ENCODE measurements around the gene CTXND1.

The CTXND1 gene

GRCh38 chr15:80251428-80252120 lies 439 bp downstream of the CTXND1 start:
- DNase-seq, result no peak

GRCh38 chr15:80250614-80251427 lies 1.2 kb downstream of the CTXND1 start:
- no peak for DNase-seq

GRCh38 chr15:80249973-80250372 lies 2.0 kb downstream of the CTXND1 start:
- no peak for DNase-seq

GRCh38 chr15:80247320-80247719 lies 4.7 kb downstream of the CTXND1 start:
- DNase-seq, result no peak

- DNase-seq, result no peak
Measured at GRCh38 chr15:80246425-80246894, 5.6 kb downstream of the CTXND1 start.

- no peak for DNase-seq
Measured at GRCh38 chr15:80242802-80243201, 9.2 kb downstream of the CTXND1 start.

- DNase-seq, result no peak
Measured at GRCh38 chr15:80242132-80242769, 9.8 kb downstream of the CTXND1 start.

- DNase-seq, result no peak
Measured at GRCh38 chr15:80241508-80241907, 10.5 kb downstream of the CTXND1 start.

GRCh38 chr15:80240276-80240675 lies 11.7 kb downstream of the CTXND1 start:
- no peak for DNase-seq

- peak in 3 of 4 experiments; percentile 6 to 14 (median 8) for DNase-seq
Measured at GRCh38 chr15:80234883-80235282, 17.1 kb downstream of the CTXND1 start.

GRCh38 chr15:80233581-80233980 lies 18.4 kb downstream of the CTXND1 start:
- no peak for DNase-seq

GRCh38 chr15:80231371-80231770 lies 20.6 kb downstream of the CTXND1 start:
- no peak for DNase-seq

- no peak for DNase-seq
Measured at GRCh38 chr15:80228959-80229610, 22.9 kb downstream of the CTXND1 start.

GRCh38 chr15:80219955-80220354 lies 32.1 kb downstream of the CTXND1 start:
- DNase-seq, result no peak

GRCh38 chr15:80217327-80217900 lies 34.6 kb downstream of the CTXND1 start:
- no peak for DNase-seq

- DNase-seq, result no peak
Measured at GRCh38 chr15:80216911-80217310, 35.1 kb downstream of the CTXND1 start.

GRCh38 chr15:80216141-80216540 lies 35.9 kb downstream of the CTXND1 start:
- no peak for DNase-seq

- DNase-seq, result no peak
Measured at GRCh38 chr15:80214910-80215309, 37.1 kb downstream of the CTXND1 start.

GRCh38 chr15:80211976-80212375 lies 40.0 kb downstream of the CTXND1 start:
- no peak for DNase-seq

- no peak for DNase-seq
Measured at GRCh38 chr15:80210611-80211573, 41.1 kb downstream of the CTXND1 start.

Measured in activated naive CD4-positive, alpha-beta T cell (primary cell).